Glutamatergic neuron (in vitro differentiated cells): ENCODE results near the gene ATP8B4. TPM values are rescaled to one million over a fixed set of nuclear protein-coding genes. Genes with fewer than 3 reads are reported as not detected.
"Not testable (repeated sequence)": the region's sequence is repeated elsewhere in the genome, so short reads cannot be mapped to it uniquely, and the experiment has no call there.

Source experiments
- DNase-seq: peaks from one replicate; pipeline ENCODE4 v3.0.0; 2022
- H3K27ac Mint-ChIP-seq: one replicate; pipeline ENCODE4 v1.8.0; 2020; ENCODE audit warnings: mild to moderate bottlenecking, mixed read lengths, inconsistent platforms; ENCODE audit not compliant: unreplicated experiment
- H3K27me3 Mint-ChIP-seq: one replicate; pipeline ENCODE4 v1.8.0; 2020; ENCODE audit warnings: mild to moderate bottlenecking, moderate library complexity, mixed read lengths, inconsistent platforms; ENCODE audit not compliant: unreplicated experiment
- H3K36me3 Mint-ChIP-seq: one replicate; pipeline ENCODE4 v1.8.0; 2020; ENCODE audit warnings: mild to moderate bottlenecking, mixed read lengths, inconsistent platforms; ENCODE audit not compliant: unreplicated experiment
- H3K4me1 Mint-ChIP-seq: one replicate; pipeline ENCODE4 v1.8.0; 2020; ENCODE audit warnings: mild to moderate bottlenecking, low read depth, mixed read lengths, inconsistent platforms; ENCODE audit not compliant: unreplicated experiment
- H3K4me3 Mint-ChIP-seq: one replicate; pipeline ENCODE4 v1.8.0; 2020; ENCODE audit warnings: mild to moderate bottlenecking, mixed read lengths, inconsistent platforms; ENCODE audit not compliant: unreplicated experiment
- H3K9me3 Mint-ChIP-seq: one replicate; pipeline ENCODE4 v1.8.0; 2020; ENCODE audit warnings: mild to moderate bottlenecking, moderate library complexity, mixed read lengths, inconsistent platforms; ENCODE audit not compliant: unreplicated experiment
- CTCF ChIP-seq: fragments of 200-600 bp; sonication (generic); IDR thresholded peaks from one replicate; pipeline ENCODE4 v1.5.0; 2021; ENCODE audit not compliant: partially characterized antibody, unreplicated experiment
- total RNA-seq: library from RNA; stranded (reverse); fragmentation: NEBNext Ultra II Directional; extraction: Animal tissue kit (Norgen Biotek cat#: 25700); gene quantifications from one replicate; pipeline ENCODE4 v1.2.1, GENCODE V29; 2021; ENCODE audit not compliant: unreplicated experiment

Gene ATP8B4
- total RNA-seq, 1 donor from 2014 or later: not detected

DNA sequence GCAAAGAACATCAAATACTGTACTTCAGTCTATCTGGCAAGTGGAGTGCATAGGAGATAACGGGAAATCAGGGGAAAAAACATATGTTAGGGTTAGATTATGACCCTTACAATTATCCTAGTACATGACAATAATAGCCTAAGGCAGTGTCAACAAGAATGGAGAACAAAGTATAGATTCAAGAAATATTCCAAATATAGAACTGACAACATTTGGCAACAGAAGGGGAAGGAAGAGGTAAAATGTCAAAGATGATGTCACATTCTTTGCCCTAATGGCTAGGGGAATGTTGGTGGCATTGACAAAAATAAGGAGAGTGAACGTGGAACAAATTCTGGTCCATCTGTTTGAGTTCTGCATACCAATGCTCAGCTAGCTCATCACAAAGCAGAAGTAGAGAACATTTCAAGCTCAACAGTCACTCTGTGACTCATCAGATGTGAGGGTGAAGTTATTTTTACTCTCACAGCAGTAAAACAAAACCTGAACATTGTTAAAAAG lies 15.5 kb upstream of the ATP8B4 start:
- peaks cover 3% of the 10 kb centered on the region for H3K9me3 Mint-ChIP-seq
- no peaks in the 10 kb centered on the region for H3K36me3 Mint-ChIP-seq
- H3K4me3 Mint-ChIP-seq: no peak overlapping the region
- TF ChIP-seq CTCF: no peak
- H3K27me3 Mint-ChIP-seq: no peaks in the 10 kb centered on the region
- no peaks in the 10 kb centered on the region for H3K4me1 Mint-ChIP-seq
- H3K27ac Mint-ChIP-seq: no peak overlapping the region
- DNase-seq: no peak

DNA sequence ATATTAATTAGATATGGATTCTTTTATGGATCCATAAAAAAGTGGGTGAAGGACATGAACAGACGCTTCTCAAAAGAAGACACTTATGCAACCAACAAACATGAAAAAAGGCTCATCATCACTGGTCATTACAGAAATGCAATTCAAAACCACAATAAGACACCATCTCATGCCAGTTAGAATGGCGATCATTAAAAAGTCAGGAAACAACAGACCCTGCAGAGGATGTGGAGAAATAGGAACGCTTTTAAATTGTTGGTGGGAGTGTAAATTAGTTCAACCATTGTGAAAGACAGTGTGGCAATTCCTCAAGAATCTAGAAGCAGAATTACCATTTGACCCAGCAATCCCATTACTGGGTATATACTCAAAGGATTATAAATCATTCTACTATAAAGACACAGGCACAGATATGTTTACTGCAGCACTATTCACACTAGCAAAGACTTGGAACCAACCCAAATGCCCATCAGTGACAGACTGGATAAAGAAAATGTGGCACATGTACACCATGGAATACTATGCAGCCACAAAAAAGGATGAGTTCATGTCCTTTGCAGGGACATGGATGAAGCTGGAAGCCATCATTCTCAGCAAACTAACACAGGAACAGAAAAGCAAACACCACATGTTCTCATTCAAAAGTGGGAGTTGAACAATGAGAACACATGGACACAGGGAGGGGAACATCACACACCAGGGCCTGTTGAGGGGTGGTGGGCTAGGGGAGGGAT lies 13.4 kb upstream of the ATP8B4 start:
- not testable (repeated sequence) for DNase-seq, H3K4me3 Mint-ChIP-seq, H3K27me3 Mint-ChIP-seq, H3K4me1 Mint-ChIP-seq, H3K27ac Mint-ChIP-seq, H3K36me3 Mint-ChIP-seq, H3K9me3 Mint-ChIP-seq

GRCh38 chr15:50131617-50132016 lies 12.6 kb upstream of the ATP8B4 start:
- Mint-ChIP-seq H3K36me3 (peaks cover 5% of the 10 kb centered on the region), H3K27me3 (no peaks in the 10 kb centered on the region), H3K4me1 (no peaks in the 10 kb centered on the region), H3K27ac (no peak overlapping the region), H3K9me3 (peaks cover 2% of the 10 kb centered on the region), H3K4me3 (no peak overlapping the region)
- DNase-seq: no peak
- no peak for TF ChIP-seq CTCF

DNA sequence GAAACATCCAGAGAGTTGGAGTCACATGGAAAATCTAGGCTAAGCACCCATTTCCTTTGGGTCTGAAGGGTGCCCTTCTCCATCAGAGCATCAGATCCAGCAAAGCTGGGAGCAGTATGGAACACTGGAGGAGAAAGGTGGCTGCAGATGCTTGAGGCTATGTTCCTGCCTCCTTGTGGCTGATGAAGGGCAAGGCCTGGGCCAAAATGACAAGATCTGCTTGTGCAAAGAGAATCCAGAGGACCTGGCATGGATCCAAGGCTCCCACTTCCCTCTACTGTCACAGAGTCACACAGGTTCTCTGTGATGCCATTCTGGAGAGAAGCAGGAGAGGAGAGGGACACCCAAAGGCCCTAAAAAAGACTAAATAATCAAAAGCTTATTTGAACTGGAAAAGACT lies 9.2 kb upstream of the ATP8B4 start:
- DNase-seq: no peak
- peaks cover 12% of the 10 kb centered on the region for H3K36me3 Mint-ChIP-seq
- no peaks in the 10 kb centered on the region for H3K4me1 Mint-ChIP-seq
- TF ChIP-seq CTCF: no peak
- peaks cover 3% of the 10 kb centered on the region for H3K9me3 Mint-ChIP-seq
- no peak overlapping the region for H3K4me3 Mint-ChIP-seq
- H3K27ac Mint-ChIP-seq: no peak overlapping the region
- peaks cover 2% of the 10 kb centered on the region for H3K27me3 Mint-ChIP-seq

DNA sequence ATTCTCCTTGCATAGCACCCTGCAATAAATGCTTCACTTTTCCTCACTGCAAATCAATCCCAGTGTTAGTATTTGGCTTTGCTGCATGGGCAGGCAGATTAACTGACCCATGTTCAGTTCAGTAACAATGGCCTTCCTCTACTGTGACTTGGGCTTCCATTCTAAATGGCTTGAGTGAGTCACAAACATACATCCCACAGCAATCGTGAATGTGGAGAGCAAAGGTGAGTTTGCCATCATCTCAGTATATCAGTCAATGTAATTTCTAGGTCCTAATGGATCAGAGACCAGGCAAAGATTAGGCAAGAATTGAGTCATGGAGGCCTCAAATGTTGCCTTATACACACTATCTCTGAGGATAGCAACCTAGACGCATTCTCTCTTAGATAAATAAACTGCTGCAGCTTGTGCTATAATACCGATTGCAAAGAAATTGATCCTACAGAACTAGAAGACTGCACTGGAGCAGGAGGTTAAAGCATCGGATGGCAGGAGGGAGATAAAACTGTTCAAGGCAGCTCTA lies 8.3 kb upstream of the ATP8B4 start:
- Mint-ChIP-seq H3K36me3 (peaks cover 12% of the 10 kb centered on the region), H3K4me3 (no peak overlapping the region), H3K27me3 (peaks cover 2% of the 10 kb centered on the region), H3K27ac (no peak overlapping the region), H3K4me1 (no peaks in the 10 kb centered on the region), H3K9me3 (peaks cover 3% of the 10 kb centered on the region)
- no peak for TF ChIP-seq CTCF
- no peak for DNase-seq
